Adipocyte (in vitro differentiated cells): ENCODE measurements around the gene MARCHF11.
A peak's percentile ranks its signal among the peaks of the same experiment; 100 is the strongest.

Experiments
- DNase-seq: peaks from one replicate; pipeline ENCODE4 v3.0.0-alpha.2; 2015; ENCODE audit warnings: low read depth
- H3K27me3 ChIP-seq: replicated peaks from 2 replicates; pipeline ENCODE4 v1.7.0; 2013; ENCODE audit warnings: mild to moderate bottlenecking, low read length, moderate library complexity; ENCODE audit not compliant: control insufficient read depth, insufficient read depth
- H3K36me3 ChIP-seq: 2 replicates; pipeline ENCODE4 v1.7.0; 2013; ENCODE audit warnings: low read length, mild to moderate bottlenecking, moderate library complexity; ENCODE audit not compliant: control insufficient read depth, insufficient read depth, severe bottlenecking
- H3K4me1 ChIP-seq: 2 replicates; pipeline ENCODE4 v1.7.0; 2013; ENCODE audit warnings: mild to moderate bottlenecking, low read length, moderate library complexity; ENCODE audit not compliant: control insufficient read depth, insufficient read depth
- H3K4me3 ChIP-seq: 2 replicates; pipeline ENCODE4 v1.7.0; 2013; ENCODE audit warnings: mild to moderate bottlenecking, low read length, moderate library complexity
- H3K9ac ChIP-seq: 2 replicates; pipeline ENCODE4 v1.7.0; 2013; ENCODE audit warnings: mild to moderate bottlenecking, low read length, moderate library complexity
- H3K9me3 ChIP-seq: 2 replicates; pipeline ENCODE4 v1.7.0; 2013; ENCODE audit warnings: mild to moderate bottlenecking, low read length, moderate library complexity; ENCODE audit not compliant: control insufficient read depth

MARCHF11 gene

GRCh38 chr5:16179511-16179935 lies at the start of gene MARCHF11:
Gene MARCHF11, minus strand, starts transcription at chr5:16179791. Its CDS starts 216 bp downstream, at chr5:16179575.
- Histone ChIP-seq H3K4me3 (peak within 1 kb of the TSS; percentile 59), H3K27me3 (peaks cover 34% of the 10 kb centered on the region), H3K9me3 (peaks cover 7% of the 10 kb centered on the region), H3K4me1 (no peaks in the 10 kb centered on the region), H3K36me3 (no peaks in the 10 kb centered on the region), H3K9ac (no peak within 1 kb of the TSS)
- no peak for DNase-seq

GRCh38 chr5:16225927-16226326 lies 46.3 kb upstream of the MARCHF11 start:
- H3K27me3 ChIP-seq: no peaks in the 10 kb centered on the region
- H3K36me3 ChIP-seq: no peaks in the 10 kb centered on the region
- H3K9ac ChIP-seq: no peak overlapping the region
- H3K9me3 ChIP-seq: peaks cover 23% of the 10 kb centered on the region
- no peak for DNase-seq
- H3K4me3 ChIP-seq: no peak overlapping the region
- no peaks in the 10 kb centered on the region for H3K4me1 ChIP-seq

- no peak overlapping the region for H3K9ac ChIP-seq
- H3K4me3 ChIP-seq: no peak overlapping the region
- H3K4me1 ChIP-seq: no peaks in the 10 kb centered on the region
- no peaks in the 10 kb centered on the region for H3K36me3 ChIP-seq
- no peak for DNase-seq
- no peaks in the 10 kb centered on the region for H3K27me3 ChIP-seq
- no peaks in the 10 kb centered on the region for H3K9me3 ChIP-seq
These were observed 12.7 kb upstream of the MARCHF11 start for GRCh38 chr5:16192311-16192710.

- no peak for DNase-seq
- Histone ChIP-seq H3K9me3 (peaks cover 7% of the 10 kb centered on the region), H3K4me3 (no peak overlapping the region)
These were observed 1.1 kb upstream of the MARCHF11 start for GRCh38 chr5:16180789-16181082.

GRCh38 chr5:16179936-16180788 lies 571 bp upstream of the MARCHF11 start:
- H3K4me3 ChIP-seq: no peak overlapping the region
- H3K36me3 ChIP-seq: no peaks in the 10 kb centered on the region
- peaks cover 34% of the 10 kb centered on the region for H3K27me3 ChIP-seq
- no peaks in the 10 kb centered on the region for H3K4me1 ChIP-seq
- no peak overlapping the region for H3K9ac ChIP-seq
- DNase-seq: no peak
- H3K9me3 ChIP-seq: peaks cover 7% of the 10 kb centered on the region

More at GRCh38 chr5:16180789-16181082, 1.1 kb upstream of the MARCHF11 start:
- no peak overlapping the region for H3K9ac ChIP-seq
- no peaks in the 10 kb centered on the region for H3K36me3 ChIP-seq
- no peaks in the 10 kb centered on the region for H3K4me1 ChIP-seq
- H3K27me3 ChIP-seq: peaks cover 34% of the 10 kb centered on the region

- Histone ChIP-seq H3K9me3 (peaks cover 7% of the 10 kb centered on the region), H3K9ac (no peak overlapping the region), H3K4me1 (no peaks in the 10 kb centered on the region), H3K36me3 (no peaks in the 10 kb centered on the region), H3K27me3 (peaks cover 34% of the 10 kb centered on the region), H3K4me3 (peak overlapping the region; percentile 59)
- DNase-seq: peak; percentile 55
These were observed 732 bp downstream of the MARCHF11 start for GRCh38 chr5:16178745-16179372.

GRCh38 chr5:16169550-16169949 lies 10.0 kb downstream of the MARCHF11 start:
- Histone ChIP-seq H3K4me3 (no peak overlapping the region), H3K9me3 (no peaks in the 10 kb centered on the region), H3K27me3 (no peaks in the 10 kb centered on the region), H3K9ac (no peak overlapping the region), H3K36me3 (no peaks in the 10 kb centered on the region), H3K4me1 (no peaks in the 10 kb centered on the region)
- no peak for DNase-seq

- Histone ChIP-seq H3K9ac (no peak overlapping the region), H3K4me1 (no peaks in the 10 kb centered on the region), H3K27me3 (no peaks in the 10 kb centered on the region), H3K4me3 (no peak overlapping the region), H3K36me3 (no peaks in the 10 kb centered on the region), H3K9me3 (peaks cover 8% of the 10 kb centered on the region)
- peak; percentile 72 for DNase-seq
These were observed 18.9 kb downstream of the MARCHF11 start for GRCh38 chr5:16160706-16161105.

GRCh38 chr5:16159636-16160035 lies 20.0 kb downstream of the MARCHF11 start:
- peaks cover 8% of the 10 kb centered on the region for H3K9me3 ChIP-seq
- DNase-seq: no peak
- no peak overlapping the region for H3K9ac ChIP-seq
- no peaks in the 10 kb centered on the region for H3K27me3 ChIP-seq
- no peaks in the 10 kb centered on the region for H3K4me1 ChIP-seq
- H3K4me3 ChIP-seq: no peak overlapping the region
- no peaks in the 10 kb centered on the region for H3K36me3 ChIP-seq

GRCh38 chr5:16156152-16156551 lies 23.4 kb downstream of the MARCHF11 start:
- H3K4me1 ChIP-seq: no peaks in the 10 kb centered on the region
- H3K36me3 ChIP-seq: no peaks in the 10 kb centered on the region
- no peak overlapping the region for H3K4me3 ChIP-seq
- no peak overlapping the region for H3K9ac ChIP-seq
- H3K27me3 ChIP-seq: no peaks in the 10 kb centered on the region
- no peak for DNase-seq
- H3K9me3 ChIP-seq: peaks cover 11% of the 10 kb centered on the region

- DNase-seq: no peak
- Histone ChIP-seq H3K4me3 (no peak overlapping the region), H3K27me3 (peaks cover 5% of the 10 kb centered on the region), H3K36me3 (no peaks in the 10 kb centered on the region), H3K9me3 (peaks cover 16% of the 10 kb centered on the region), H3K4me1 (no peaks in the 10 kb centered on the region), H3K9ac (no peak overlapping the region)
These were observed 26.7 kb downstream of the MARCHF11 start for GRCh38 chr5:16152601-16153568.
